B cell (primary cell): Measurements from ENCODE around the gene EXT2. TPM values are rescaled to one million over a fixed set of nuclear protein-coding genes. Genes with fewer than 3 reads are reported as not detected.

Experiments used
- ATAC-seq: fragments of 200-7000 bp; cut with Tn5 transposase; one replicate; pipeline ENCODE4 v1.10.0; 2021; ENCODE audit warnings: low read depth, mild to moderate bottlenecking, moderate number of reproducible peaks, moderate library complexity
- CTCF ChIA-PET: fragments of 350-600 bp; sonication (Branson Sonifier 250); formaldehyde crosslinking; loops from one replicate; lab custom pipeline; 2021; ENCODE audit warnings: antibody characterized with exemption, inconsistent platforms; lab: Charles Lee
- POLR2A ChIA-PET: fragments of 350-600 bp; sonication (Branson Sonifier 250); formaldehyde crosslinking; loops from one replicate; lab custom pipeline; 2021; ENCODE audit warnings: antibody characterized with exemption; lab: Charles Lee
- DNase-seq: peaks from one replicate; pipeline ENCODE4 v3.0.0; 2013
- H2AFZ ChIP-seq: 2 replicates; pipeline ENCODE4 v1.6.1; 2012; ENCODE audit warnings: mild to moderate bottlenecking, low read depth, low read length; ENCODE audit not compliant: insufficient read depth, poor library complexity, severe bottlenecking
- H3K27ac ChIP-seq, 2 donors: 1 replicate in 1 of 2; 2 replicates in 1 of 2; pipeline ENCODE4 v1.5.1; 2012 to 2013; ENCODE audit warnings: low read length in 2 of 2, mild to moderate bottlenecking in 2 of 2, moderate library complexity in 1 of 2
- H3K27me3 ChIP-seq, 4 experiments: fragments of 200-600 bp in 1 of 4; sonication (generic) in 1 of 4; replicated peaks in 1 of 4; 1 replicate in 2 of 4; 2 replicates in 2 of 4; pipeline versions ENCODE4 v1.6.1 to v1.7.0; 2013 to 2016; ENCODE audit warnings: low read length in 3 of 4, mild to moderate bottlenecking in 2 of 4, mixed read lengths in 1 of 4, moderate library complexity in 1 of 4; ENCODE audit not compliant: insufficient read depth in 4 of 4, control insufficient read depth in 3 of 4; ENCODE audit errors: control extremely low read depth in 1 of 4
- H3K36me3 ChIP-seq, 2 experiments: replicated peaks in 1 of 2; 1 replicate in 1 of 2; 2 replicates in 1 of 2; pipeline versions ENCODE4 v1.6.1 to v1.7.1; 2013; ENCODE audit warnings: low read length in 1 of 2; ENCODE audit not compliant: insufficient read depth in 2 of 2, control insufficient read depth in 1 of 2; ENCODE audit errors: control extremely low read depth in 1 of 2, extremely low read depth in 1 of 2
- H3K4me1 ChIP-seq, 2 donors: fragments of 200-600 bp in 1 of 2; sonication (generic) in 1 of 2; 1 replicate in 1 of 2; 2 replicates in 1 of 2; pipeline versions ENCODE4 v1.5.1 to v1.6.1; 2013 to 2017; ENCODE audit warnings: low read length in 2 of 2; ENCODE audit not compliant: control insufficient read depth in 2 of 2, insufficient read depth in 2 of 2
- H3K4me2 ChIP-seq: replicated peaks from 2 replicates; pipeline ENCODE3; 2012; ENCODE audit warnings: mild to moderate bottlenecking, low read depth, low read length; ENCODE audit not compliant: poor library complexity, severe bottlenecking
- H3K4me3 ChIP-seq, 5 experiments: fragments of 200-600 bp in 1 of 5; sonication (generic) in 1 of 5; 1 replicate in 3 of 5; 2 replicates in 2 of 5; pipeline versions ENCODE4 v1.5.1 to v1.7.0; 2011 to 2016; ENCODE audit warnings: low read length in 4 of 5, mild to moderate bottlenecking in 4 of 5, low read depth in 2 of 5, control low read depth in 1 of 5, moderate library complexity in 1 of 5; ENCODE audit not compliant: insufficient read depth in 1 of 5; ENCODE audit errors: control extremely low read depth in 1 of 5, extremely low read depth in 1 of 5
- H3K79me2 ChIP-seq: fragments of 200-600 bp; sonication (generic); one replicate; pipeline ENCODE4 v1.6.0; 2016; ENCODE audit warnings: low read length; ENCODE audit not compliant: control insufficient read depth, insufficient read depth
- H3K9ac ChIP-seq: fragments of 200-600 bp; sonication (generic); 2 replicates; pipeline ENCODE4 v1.6.1; 2017; ENCODE audit warnings: mild to moderate bottlenecking, low read length, moderate library complexity
- H3K9me3 ChIP-seq, 3 donors: one replicate each; pipeline versions ENCODE4 v1.6.1 to v1.7.1; 2013; ENCODE audit warnings: low read length in 2 of 3; ENCODE audit not compliant: control insufficient read depth in 2 of 3, insufficient read depth in 1 of 3; ENCODE audit errors: control extremely low read depth in 1 of 3
- H4K20me1 ChIP-seq: 2 replicates; pipeline ENCODE4 v1.6.0; 2012; ENCODE audit warnings: mild to moderate bottlenecking, low read length; ENCODE audit not compliant: insufficient read depth, control insufficient read depth, poor library complexity, severe bottlenecking
- H3K27ac Mint-ChIP-seq: one replicate; pipeline ENCODE4 v1.8.0; 2021; ENCODE audit warnings: mixed read lengths
- H3K27me3 Mint-ChIP-seq: one replicate; pipeline ENCODE4 v1.8.0; 2021; ENCODE audit warnings: mixed read lengths
- H3K4me1 Mint-ChIP-seq: one replicate; pipeline ENCODE4 v1.8.0; 2021; ENCODE audit warnings: mixed read lengths
- H3K4me3 Mint-ChIP-seq: one replicate; pipeline ENCODE4 v1.8.0; 2021; ENCODE audit warnings: mixed read lengths
- H3K9me3 Mint-ChIP-seq: one replicate; pipeline ENCODE4 v1.8.0; 2022; ENCODE audit warnings: mixed read lengths; ENCODE audit not compliant: insufficient read depth
- CTCF ChIP-seq: fragments of 200-600 bp; IDR thresholded peaks from one replicate; pipeline ENCODE4 v1.8.0; 2022; ENCODE audit warnings: antibody characterized with exemption, mild to moderate bottlenecking
- EZH2 ChIP-seq: IDR thresholded peaks from 2 replicates; pipeline ENCODE4 v1.6.1; 2012; ENCODE audit warnings: borderline replicate concordance, low read depth, mild to moderate bottlenecking, moderate library complexity, low read length; ENCODE audit not compliant: insufficient read depth, poor library complexity, severe bottlenecking
- WGBS: methylation state at CpG from one replicate; pipeline ENCODE4 v1.1.5; 2013; ENCODE audit warnings: missing lambda C conversion rate; ENCODE audit not compliant: insufficient coverage; 5-methylcytosine and 5-hydroxymethylcytosine counted together
- intact Hi-C: fragments of 100-400 bp; cut with micrococcal nuclease; formaldehyde crosslinking; loops from one replicate; pipeline ENCODE4 v1.10.0; 2022
- polyA plus RNA-seq: library from polyadenylated mRNA; depleted of rRNA; stranded (reverse); fragments of >200 nt; gene quantifications from 2 replicates; pipeline ENCODE4 v1.2.3, GENCODE V29; 2012
- total RNA-seq, 2 donors: library from RNA; stranded (reverse); fragments of 120-200 nt in 1 of 2; gene quantifications; 1 replicate in 1 of 2; 2 replicates in 1 of 2; pipeline versions ENCODE4 v1.2.3 to v1.2.4, GENCODE V29; 2013 to 2022

The EXT2 gene
- total and polyA plus RNA-seq, 2 donors (not counting 1 experiment from before 2014, with no cell fraction given) = 11.0 to 27.8 TPM

GRCh38 chr11:44258190-44258489 lies 162.7 kb downstream of the EXT2 start:
- H3K4me3 Mint-ChIP-seq = no peak overlapping the region
- no peaks in the 10 kb centered on the region for H3K4me1 ChIP-seq
- ChIA-PET POLR2A (no interaction called here), CTCF (no interaction called here)
- ATAC-seq (no peak), DNase-seq (no peak)
- H3K4me1 Mint-ChIP-seq = peaks cover 3% of the 10 kb centered on the region
- intact Hi-C loops = no loop called here
- no peak overlapping the region for H3K4me2 ChIP-seq
- H3K27me3 ChIP-seq = no peaks in the 10 kb centered on the region
- peaks cover 0 to 4% (median 1%) of the 10 kb centered on the region in 3 donors for H3K9me3 ChIP-seq
- no peaks in the 10 kb centered on the region for H3K27me3 Mint-ChIP-seq
- H3K9me3 Mint-ChIP-seq = peaks cover 2% of the 10 kb centered on the region
- no peaks in the 10 kb centered on the region for H3K79me2 ChIP-seq
- WGBS = 86% methylated on average over 5 of the region's 5 CpGs
- H3K4me3 ChIP-seq = no peak overlapping the region
- H3K27ac ChIP-seq = no peak overlapping the region
- TF ChIP-seq CTCF (no peak), EZH2 (no peak)
- no peaks in the 10 kb centered on the region for H3K36me3 ChIP-seq
- no peaks in the 10 kb centered on the region for H4K20me1 ChIP-seq
- H3K9ac ChIP-seq = no peak overlapping the region
- H2AFZ ChIP-seq = no peak overlapping the region
- no peak overlapping the region for H3K27ac Mint-ChIP-seq

GRCh38 chr11:44258839-44259420 lies 163.5 kb downstream of the EXT2 start:
- peaks cover 0 to 1% (median 0%) of the 10 kb centered on the region in 3 donors for H3K9me3 ChIP-seq
- ATAC-seq = no peak
- ChIA-PET CTCF (no interaction called here), POLR2A (no interaction called here)
- H3K4me2 ChIP-seq = no peak overlapping the region
- H3K27me3 Mint-ChIP-seq = no peaks in the 10 kb centered on the region
- no peaks in the 10 kb centered on the region for H3K79me2 ChIP-seq
- no peak for TF ChIP-seq EZH2
- TF ChIP-seq CTCF = no peak
- no peak overlapping the region for H2AFZ ChIP-seq
- H3K27me3 ChIP-seq = no peaks in the 10 kb centered on the region
- H3K27ac ChIP-seq = no peak overlapping the region
- no peak overlapping the region for H3K9ac ChIP-seq
- 72% methylated on average over 4 of the region's 5 CpGs for WGBS
- H3K9me3 Mint-ChIP-seq = no peaks in the 10 kb centered on the region
- no peak overlapping the region for H3K4me3 Mint-ChIP-seq
- peaks cover 3% of the 10 kb centered on the region for H3K4me1 Mint-ChIP-seq
- H3K36me3 ChIP-seq = no peaks in the 10 kb centered on the region
- no peak overlapping the region for H3K27ac Mint-ChIP-seq
- DNase-seq = no peak
- H4K20me1 ChIP-seq = no peaks in the 10 kb centered on the region
- no peaks in the 10 kb centered on the region for H3K4me1 ChIP-seq
- intact Hi-C loops = no loop called here
- H3K4me3 ChIP-seq = no peak overlapping the region
